Spleen (tissue), 11 donors: ENCODE measurements around the gene CEP112. TPM values are rescaled to one million over a fixed set of nuclear protein-coding genes. Genes with fewer than 3 reads are reported as not detected.

Experiments
- DNase-seq: peaks from one replicate; pipeline ENCODE4 v3.0.0-alpha.2; 2020
- H3K27ac ChIP-seq, 8 donors: fragments of 200-600 bp; sonication (generic) in 7 of 8; 1 replicate in 4 of 8; 2 replicates in 4 of 8; pipeline versions ENCODE4 v1.5.0 to v1.8.0; 2016 to 2021; ENCODE audit warnings: inconsistent platforms in 4 of 8, mild to moderate bottlenecking in 4 of 8, moderate library complexity in 1 of 8
- H3K27me3 ChIP-seq, 7 donors: fragments of 200-600 bp; sonication (generic) in 6 of 7; replicated peaks in 1 of 7; 1 replicate in 4 of 7; 2 replicates in 3 of 7; pipeline versions ENCODE4 v1.5.0 to v1.8.0; 2016 to 2021; ENCODE audit warnings: inconsistent platforms in 3 of 7, mild to moderate bottlenecking in 1 of 7
- H3K36me3 ChIP-seq, 6 donors: fragments of 200-600 bp; sonication (generic) in 5 of 6; 1 replicate in 4 of 6; 2 replicates in 2 of 6; pipeline versions ENCODE4 v1.5.0 to v1.8.0; 2016 to 2021; ENCODE audit warnings: inconsistent platforms in 2 of 6
- H3K4me1 ChIP-seq, 6 donors: fragments of 200-600 bp; sonication (generic) in 5 of 6; 1 replicate in 3 of 6; 2 replicates in 3 of 6; pipeline versions ENCODE4 v1.5.0 to v1.8.0; 2016 to 2021; ENCODE audit warnings: inconsistent platforms in 3 of 6
- H3K4me3 ChIP-seq, 8 donors: fragments of 200-600 bp; sonication (generic) in 7 of 8; 1 replicate in 4 of 8; 2 replicates in 4 of 8; pipeline versions ENCODE4 v1.5.0 to v1.8.0; 2016 to 2021; ENCODE audit warnings: inconsistent platforms in 4 of 8, mild to moderate bottlenecking in 4 of 8, moderate library complexity in 2 of 8
- H3K9me3 ChIP-seq, 8 donors: fragments of 200-600 bp; sonication (generic) in 7 of 8; 1 replicate in 4 of 8; 2 replicates in 4 of 8; pipeline versions ENCODE4 v1.5.0 to v1.8.0; 2016 to 2021; ENCODE audit warnings: inconsistent platforms in 4 of 8
- CTCF ChIP-seq, 11 experiments: fragments of 200-600 bp in 7 of 11; fragments of 450-650 bp in 4 of 11; sonication (generic) in 4 of 11; IDR thresholded peaks in 8 of 11; conservative IDR thresholded peaks in 3 of 11; 1 replicate in 7 of 11; 2 replicates in 4 of 11; pipeline versions ENCODE4 v1.4.0 to v1.8.0; 2016 to 2021; ENCODE audit warnings: antibody characterized with exemption in 11 of 11, inconsistent platforms in 4 of 11, mild to moderate bottlenecking in 1 of 11
- POLR2A ChIP-seq, 3 donors: fragments of 450-650 bp; IDR thresholded peaks; one replicate each; pipeline ENCODE4 v1.5.1; 2017; ENCODE audit warnings: antibody characterized with exemption in 3 of 3, mild to moderate bottlenecking in 1 of 3
- POLR2AphosphoS5 ChIP-seq, 3 donors: sonication (generic); formaldehyde crosslinking; IDR thresholded peaks; one replicate each; pipeline ENCODE4 v1.5.1; 2017; ENCODE audit warnings: antibody characterized with exemption in 3 of 3
- WGBS, 5 donors: extraction: QIAGEN DNeasy Blood & Tissue Kit in 3 of 5; methylation state at CpG; one replicate each; pipeline versions ENCODE4 v1.1.5 to v1.1.7; 2013 to 2018; 5-methylcytosine and 5-hydroxymethylcytosine counted together
- intact Hi-C: fragments of 100-400 bp; cut with DNase I; formaldehyde crosslinking; loops from one replicate; pipeline ENCODE4 v1.15.0; 2023; ENCODE audit warnings: low total_unique reads
- polyA plus RNA-seq, 3 donors: library from polyadenylated mRNA; stranded (reverse); fragments of 200-250 nt; gene quantifications; one replicate each; pipeline ENCODE4 v1.2.1, GENCODE V29; 2013
- total RNA-seq, 7 donors: library from RNA; depleted of rRNA in 3 of 7; stranded (reverse); fragments of >200 nt in 3 of 7; fragmentation: NEBNext Ultra II Directional in 4 of 7; extraction: Animal tissue kit (Norgen Biotek cat#: 25700) in 4 of 7; gene quantifications; one replicate each; pipeline versions ENCODE4 v1.1.0 to v1.2.1, GENCODE V29; 2016 to 2021
- donor health status: healthy with polysubstance abuse.
- donor health status: DM: no; HTN: no; CAD: no; lungs with moderate emphysema.
- donor health status: DM: no; HTN: no; CAD: no.
- donor health status: Bipolar disorder and iron deficiency.
- donor health status: healthy.
- donor health status: DM: no; HTN: no; CAD: no.
- donor health status: DM: yes; HTN: yes; CAD: no.

Gene CEP112
- total and polyA plus RNA-seq, 10 donors = 3.1 to 31.0 (median 16.8) TPM

- WGBS, 5 donors = 83 to 100% (median 96%) methylated on average over 7 of the region's 7 CpGs
- DNase-seq = no peak
- no peaks in the 10 kb centered on the region for H3K36me3 ChIP-seq
- no peaks in the 10 kb centered on the region for H3K27me3 ChIP-seq
- intact Hi-C loops = no loop called here
- H3K4me3 ChIP-seq = no peak overlapping the region
- H3K27ac ChIP-seq = no peak overlapping the region
- peaks cover 0 to 14% (median 8%) of the 10 kb centered on the region in 6 donors for H3K4me1 ChIP-seq
- H3K9me3 ChIP-seq = no peaks in the 10 kb centered on the region
- TF ChIP-seq CTCF (IDR thresholded peaks at IDR 0.05 in 8 of 11, conservative IDR thresholded peaks at IDR 0.05 in 3 of 11) (no peak), POLR2AphosphoS5 (IDR thresholded peaks at IDR 0.05) (no peak), POLR2A (IDR thresholded peaks at IDR 0.05) (no peak)
These were observed 437.3 kb downstream of the CEP112 start for GRCh38 chr17:65754630-65755029.

GRCh38 chr17:65754081-65754480 lies 437.9 kb downstream of the CEP112 start:
- Histone ChIP-seq H3K27me3 (no peaks in the 10 kb centered on the region), H3K36me3 (no peaks in the 10 kb centered on the region), H3K27ac (no peak overlapping the region), H3K4me1 (peaks cover 0 to 14% (median 8%) of the 10 kb centered on the region in 6 donors), H3K9me3 (no peaks in the 10 kb centered on the region), H3K4me3 (no peak overlapping the region)
- DNase-seq = no peak
- intact Hi-C loops = no loop called here
- no peak for TF ChIP-seq POLR2AphosphoS5 (IDR thresholded peaks at IDR 0.05)
- no peak for TF ChIP-seq POLR2A (IDR thresholded peaks at IDR 0.05)
- TF ChIP-seq CTCF (IDR thresholded peaks at IDR 0.05 in 8 of 11, conservative IDR thresholded peaks at IDR 0.05 in 3 of 11) = no peak
- WGBS, 5 donors = 75 to 95% (median 84%) methylated on average over 2 of the region's 2 CpGs

- no peak overlapping the region for H3K4me3 ChIP-seq
- H3K27me3 ChIP-seq = no peaks in the 10 kb centered on the region
- H3K27ac ChIP-seq = no peak overlapping the region
- no peaks in the 10 kb centered on the region for H3K9me3 ChIP-seq
- H3K36me3 ChIP-seq = no peaks in the 10 kb centered on the region
- intact Hi-C loops = no loop called here
- no peak for TF ChIP-seq POLR2AphosphoS5 (IDR thresholded peaks at IDR 0.05)
- no peak for TF ChIP-seq POLR2A (IDR thresholded peaks at IDR 0.05)
- no peak for TF ChIP-seq CTCF (IDR thresholded peaks at IDR 0.05 in 8 of 11, conservative IDR thresholded peaks at IDR 0.05 in 3 of 11)
- no peak for DNase-seq
- peaks cover 0 to 14% (median 8%) of the 10 kb centered on the region in 6 donors for H3K4me1 ChIP-seq
- WGBS, 5 donors = 62 to 75% (median 66%) methylated on average over 4 of the region's 4 CpGs
These were observed 438.6 kb downstream of the CEP112 start for GRCh38 chr17:65753348-65753747.

GRCh38 chr17:65751263-65751662 lies 440.7 kb downstream of the CEP112 start:
- H3K27me3 ChIP-seq = no peaks in the 10 kb centered on the region
- WGBS, 5 donors = 58 to 84% (median 81%) methylated on average over 5 of the region's 5 CpGs
- intact Hi-C loops = no loop called here
- no peaks in the 10 kb centered on the region for H3K9me3 ChIP-seq
- TF ChIP-seq CTCF (IDR thresholded peaks at IDR 0.05 in 8 of 11, conservative IDR thresholded peaks at IDR 0.05 in 3 of 11) = no peak
- no peak for TF ChIP-seq POLR2A (IDR thresholded peaks at IDR 0.05)
- no peak for TF ChIP-seq POLR2AphosphoS5 (IDR thresholded peaks at IDR 0.05)
- no peak for DNase-seq
- H3K27ac ChIP-seq = peak overlapping the region in 1 of 8 donors; percentile 3
- no peak overlapping the region for H3K4me3 ChIP-seq
- H3K4me1 ChIP-seq = peaks cover 0 to 14% (median 8%) of the 10 kb centered on the region in 6 donors
- H3K36me3 ChIP-seq = no peaks in the 10 kb centered on the region
